HG02763 (cell line): ENCODE measurements around the gene ATP9A.

Experiments
- ATAC-seq: cut with Tn5 transposase; IDR thresholded peaks from one replicate; pipeline ENCODE4 v1.9.1; 2021; ENCODE audit warnings: mild to moderate bottlenecking, moderate library complexity; ENCODE audit not compliant: unreplicated experiment

The ATP9A gene

DNA sequence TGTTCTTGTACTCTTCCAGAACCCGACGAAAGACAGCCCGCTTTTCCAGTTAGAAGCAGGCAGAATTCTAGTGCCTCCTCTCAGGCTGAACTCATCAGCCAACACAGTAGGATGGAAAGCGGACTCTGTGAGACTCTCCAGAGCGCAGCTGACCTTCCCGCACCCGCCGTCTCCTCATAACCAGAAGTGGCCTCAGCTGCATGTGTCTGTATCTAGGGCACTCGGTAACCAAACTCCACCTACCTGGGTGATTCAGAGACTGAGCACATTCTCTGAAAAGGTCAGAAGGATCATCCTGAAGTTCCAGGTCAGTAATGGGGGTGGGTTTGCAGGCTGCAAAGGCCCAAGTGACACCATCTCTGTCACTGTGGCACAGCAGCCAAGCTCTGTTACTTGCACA, 158.9 kb downstream of the ATP9A start:
- no peak for ATAC-seq

GRCh38 chr20:51608061-51608460, 160.1 kb downstream of the ATP9A start:
- ATAC-seq: no peak

- ATAC-seq: no peak
Observed at GRCh38 chr20:51607170-51607569, 161.0 kb downstream of the ATP9A start.

- ATAC-seq: no peak
Observed at GRCh38 chr20:51604851-51605250, 163.3 kb downstream of the ATP9A start.

GRCh38 chr20:51602131-51602530, 166.1 kb downstream of the ATP9A start:
- no peak for ATAC-seq

DNA sequence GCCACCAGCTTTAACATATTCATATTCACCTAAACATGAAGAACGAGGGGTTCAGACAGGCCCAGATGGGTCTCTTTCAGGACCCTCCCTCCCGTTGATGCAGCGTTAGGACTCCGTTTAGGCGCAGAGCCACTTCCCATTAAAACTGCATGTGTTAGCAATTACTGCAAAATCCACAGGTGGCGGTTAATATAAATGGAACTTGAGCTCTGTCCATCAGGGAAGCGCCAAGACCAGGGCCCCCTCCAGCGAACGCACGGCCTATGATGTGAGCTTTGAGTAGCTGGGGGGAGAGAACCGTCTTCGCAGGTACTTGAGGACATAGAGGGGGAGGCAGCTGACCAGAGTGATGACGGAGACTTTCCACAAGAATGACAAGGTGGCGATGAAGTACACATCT, 167.2 kb downstream of the ATP9A start:
- no peak for ATAC-seq

GRCh38 chr20:51600016-51600420, 168.2 kb downstream of the ATP9A start:
- ATAC-seq: no peak

GRCh38 chr20:51598556-51598955, 169.6 kb downstream of the ATP9A start:
- no peak for ATAC-seq

GRCh38 chr20:51597389-51598231, 170.6 kb downstream of the ATP9A start:
- no peak for ATAC-seq

- no peak for ATAC-seq
Observed at GRCh38 chr20:51596668-51597388, 171.4 kb downstream of the ATP9A start.

DNA sequence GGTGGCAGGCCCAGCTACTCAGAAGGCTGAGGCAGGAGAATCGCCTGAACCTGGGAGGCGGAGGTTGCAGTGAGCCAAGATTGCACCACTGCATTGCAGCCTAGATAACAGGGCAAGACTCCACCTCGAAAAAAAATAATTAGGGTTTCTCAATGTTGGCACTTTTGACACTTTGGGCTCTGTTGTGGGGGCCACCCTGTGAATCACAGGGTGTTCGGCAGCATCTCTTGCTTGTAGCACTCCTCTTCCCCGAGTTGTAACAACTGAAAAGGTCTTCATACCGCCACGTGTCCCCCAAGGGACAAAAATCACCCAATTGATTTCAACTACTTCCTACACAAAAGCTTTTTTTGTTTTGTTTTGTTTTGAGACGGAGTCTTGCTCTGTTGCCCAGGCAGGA, 172.4 kb downstream of the ATP9A start:
- no peak for ATAC-seq

GRCh38 chr20:51595058-51595532, 173.1 kb downstream of the ATP9A start:
- peak; percentile 77 for ATAC-seq

GRCh38 chr20:51594236-51595057, 173.7 kb downstream of the ATP9A start:
- ATAC-seq: no peak

DNA sequence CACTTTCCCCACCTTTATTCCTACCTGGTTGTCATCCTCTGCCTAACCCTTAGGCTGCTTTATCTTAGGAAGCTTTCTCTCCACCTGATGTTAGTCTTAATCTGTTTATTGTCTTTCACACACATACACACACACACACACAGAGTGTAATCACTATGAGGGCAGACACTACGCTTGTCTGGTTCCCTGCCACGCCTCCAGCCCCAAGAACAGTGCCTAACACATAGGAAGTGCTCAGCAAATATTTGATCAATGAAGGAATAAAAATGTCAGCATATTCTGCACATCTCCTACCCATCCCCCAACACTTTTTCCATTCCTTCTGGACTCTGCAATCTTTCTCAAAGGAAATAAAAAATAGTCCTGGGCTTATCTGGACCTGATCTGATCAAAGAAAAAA, 174.6 kb downstream of the ATP9A start:
- no peak for ATAC-seq

DNA sequence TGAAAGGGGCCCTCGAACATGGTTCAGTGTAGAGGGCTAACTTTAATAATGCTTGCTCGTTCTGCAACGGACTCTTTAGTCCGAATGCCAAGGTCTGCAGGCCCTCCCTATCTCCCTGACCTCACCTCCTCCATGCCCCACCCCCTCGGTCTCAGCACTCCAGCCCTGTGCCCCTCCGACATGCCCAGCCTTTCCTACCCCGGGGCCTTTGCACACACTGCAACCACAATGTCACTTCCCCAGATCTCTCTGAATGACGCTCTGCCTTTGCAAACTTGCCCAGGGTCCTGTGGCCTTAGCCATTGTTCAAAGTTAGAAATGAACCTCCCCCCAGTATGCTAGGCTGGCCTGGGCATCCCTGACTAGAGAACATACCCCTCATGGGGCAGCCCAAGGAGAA, 175.6 kb downstream of the ATP9A start:
- no peak for ATAC-seq

- no peak for ATAC-seq
Observed at GRCh38 chr20:51591871-51592270, 176.3 kb downstream of the ATP9A start.

DNA sequence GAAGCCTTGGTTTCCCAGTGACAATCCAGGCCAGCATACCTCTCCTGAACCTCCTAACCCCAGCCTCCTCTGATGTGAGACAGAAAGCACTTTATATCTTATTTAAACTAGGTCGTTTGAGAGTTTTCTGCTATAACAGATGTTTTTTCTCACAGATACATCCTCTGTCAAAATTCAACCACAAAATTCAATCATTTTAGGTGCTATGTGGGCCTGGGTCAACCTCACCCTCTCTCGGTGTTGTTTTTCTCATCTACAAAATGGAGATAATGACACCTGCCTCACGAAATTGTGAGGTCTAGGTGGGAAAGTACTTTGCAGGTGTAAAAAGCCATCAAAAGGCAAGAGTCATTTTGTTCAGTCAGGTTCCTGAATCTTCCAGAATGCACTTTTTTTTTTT, 179.4 kb downstream of the ATP9A start:
- ATAC-seq: no peak

- no peak for ATAC-seq
Observed at GRCh38 chr20:51587145-51587544, 181.0 kb downstream of the ATP9A start.

- no peak for ATAC-seq
Observed at GRCh38 chr20:51586005-51586440, 182.2 kb downstream of the ATP9A start.

DNA sequence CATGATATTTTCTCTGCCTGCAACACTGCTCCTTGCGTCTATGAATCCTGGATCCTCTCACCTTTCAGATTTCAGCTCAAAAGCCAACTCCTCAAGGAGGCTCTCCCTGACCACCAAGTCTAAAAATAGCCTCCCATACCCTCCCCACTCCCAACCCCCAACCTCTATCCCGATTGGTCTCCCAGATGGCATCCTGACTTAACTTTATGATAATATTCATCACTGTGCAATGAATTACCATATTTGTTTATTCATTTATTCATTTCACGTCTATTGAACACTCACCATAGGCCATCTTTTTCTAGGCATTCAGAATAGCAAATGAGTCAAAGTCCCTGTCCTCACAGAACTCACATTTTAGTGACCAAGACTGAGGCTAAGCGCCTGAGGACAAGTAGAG, 183.0 kb downstream of the ATP9A start:
- ATAC-seq: no peak

DNA sequence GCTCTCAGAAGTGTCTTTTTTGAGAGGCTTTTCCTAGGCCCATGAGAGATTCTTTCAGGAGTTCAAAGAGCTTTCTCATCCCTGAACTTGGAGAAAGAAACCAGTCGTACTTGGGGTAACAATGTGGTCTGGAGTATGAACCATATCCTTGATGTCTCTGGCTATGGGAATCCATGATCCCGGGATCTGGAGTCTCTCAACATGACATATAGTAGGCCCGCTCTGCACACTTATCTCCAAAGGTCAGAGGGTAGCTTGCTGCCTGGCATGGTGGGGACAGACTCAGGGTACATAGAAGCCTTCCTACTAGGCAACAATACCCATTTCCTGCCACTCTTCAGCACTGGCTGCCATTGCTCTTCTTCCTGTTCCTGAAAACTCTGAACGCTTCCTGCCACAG, 183.5 kb downstream of the ATP9A start:
- no peak for ATAC-seq
